HG03060 (cell line): ENCODE data around the gene AKT3.
"Not testable (repeated sequence)": the region's sequence is repeated elsewhere in the genome, so short reads cannot be mapped to it uniquely, and the experiment has no call there.

Experiments used
- ATAC-seq: cut with Tn5 transposase; IDR thresholded peaks from one replicate; pipeline ENCODE4 v1.9.1; 2021; ENCODE audit warnings: low read depth, moderate number of reproducible peaks; ENCODE audit not compliant: unreplicated experiment

Gene AKT3

GRCh38 chr1:243850202-243850451 is at the start of gene AKT3:
Gene AKT3 (minus strand): TSS chr1:243850243. CDS start chr1:243843170, 7,073 bp downstream.
- ATAC-seq = no peak

DNA sequence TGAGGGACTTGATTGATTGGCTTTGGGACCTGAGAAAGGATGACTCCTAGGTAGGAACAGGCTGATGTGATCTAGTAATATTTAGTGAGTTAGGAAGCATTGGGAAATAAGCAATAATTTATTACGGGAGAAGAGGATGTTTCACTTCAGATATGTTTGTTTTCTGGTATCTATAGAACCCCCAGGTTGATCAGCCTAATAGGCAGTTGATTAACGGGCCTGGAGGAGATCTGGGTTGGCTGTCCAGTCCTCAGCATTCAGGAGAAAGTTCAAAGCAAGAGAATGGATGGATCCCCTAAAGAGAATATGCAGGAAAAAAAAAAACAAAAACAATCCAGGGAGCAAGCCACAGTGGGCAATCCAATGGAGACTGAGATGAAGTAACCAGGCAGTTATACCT is 48.2 kb upstream of the AKT3 start:
- no peak for ATAC-seq

- no peak for ATAC-seq
These were observed 46.3 kb upstream of the AKT3 start for GRCh38 chr1:243896313-243896712.

- ATAC-seq = no peak
These were observed 42.4 kb upstream of the AKT3 start for GRCh38 chr1:243892456-243892855.

DNA sequence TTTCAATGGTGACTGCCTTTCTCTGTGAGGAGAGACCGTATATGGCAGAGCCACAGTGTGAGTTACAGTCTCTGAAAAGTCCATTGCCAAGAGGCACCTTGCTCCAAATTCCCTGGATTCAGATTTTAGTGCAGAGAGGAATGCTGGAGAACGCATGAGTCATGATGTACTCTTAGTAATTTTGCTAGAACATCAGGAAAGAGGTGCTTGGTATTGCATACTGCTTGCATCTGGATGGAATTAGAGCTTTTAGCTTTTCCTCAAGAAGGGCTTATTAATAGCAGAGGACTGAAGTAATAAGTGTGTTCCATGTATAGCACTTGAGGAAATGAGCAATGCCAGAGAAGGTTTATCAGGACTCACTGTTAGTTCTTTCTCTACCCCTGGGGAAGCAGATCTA is 40.5 kb upstream of the AKT3 start:
- no peak for ATAC-seq

GRCh38 chr1:243885806-243886205 is 35.8 kb upstream of the AKT3 start:
- no peak for ATAC-seq

DNA sequence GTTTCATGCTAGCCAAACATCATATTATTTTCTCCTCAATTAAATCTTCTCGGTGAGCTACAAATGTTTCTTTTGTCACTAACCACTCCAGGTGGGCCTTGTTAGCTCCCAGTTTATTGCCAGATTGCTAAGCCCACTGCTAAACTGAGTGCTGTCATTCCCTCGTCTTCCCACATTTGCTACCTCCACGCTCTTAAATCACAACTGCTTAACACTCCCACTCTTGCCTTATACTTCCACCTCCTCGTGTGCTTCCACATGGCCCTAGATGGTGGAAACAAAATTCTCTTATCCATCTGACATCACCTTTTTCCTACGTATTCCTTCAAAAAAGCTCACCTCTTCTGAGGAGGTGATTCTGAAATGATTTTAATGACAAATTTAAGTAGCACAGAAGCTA is 34.6 kb upstream of the AKT3 start:
- no peak for ATAC-seq

DNA sequence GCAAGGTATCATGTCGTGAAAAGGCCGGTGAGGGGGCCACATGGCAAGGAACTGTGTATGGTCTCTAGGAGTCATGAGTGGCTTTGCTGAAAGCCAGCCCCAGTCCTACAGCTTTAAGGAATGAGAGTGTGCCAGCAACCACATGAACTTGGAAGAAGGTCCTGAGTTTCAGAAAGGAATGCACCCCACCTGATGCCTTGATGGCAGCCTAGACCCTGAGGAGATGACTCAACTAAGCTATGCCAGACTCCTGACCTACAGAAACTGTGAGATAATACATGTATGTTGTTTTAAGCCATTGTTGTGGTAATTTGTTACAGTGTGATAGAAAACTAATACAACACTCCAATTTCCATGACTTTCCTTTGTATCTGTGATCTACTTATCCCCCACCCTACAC is 33.5 kb upstream of the AKT3 start:
- no peak for ATAC-seq

DNA sequence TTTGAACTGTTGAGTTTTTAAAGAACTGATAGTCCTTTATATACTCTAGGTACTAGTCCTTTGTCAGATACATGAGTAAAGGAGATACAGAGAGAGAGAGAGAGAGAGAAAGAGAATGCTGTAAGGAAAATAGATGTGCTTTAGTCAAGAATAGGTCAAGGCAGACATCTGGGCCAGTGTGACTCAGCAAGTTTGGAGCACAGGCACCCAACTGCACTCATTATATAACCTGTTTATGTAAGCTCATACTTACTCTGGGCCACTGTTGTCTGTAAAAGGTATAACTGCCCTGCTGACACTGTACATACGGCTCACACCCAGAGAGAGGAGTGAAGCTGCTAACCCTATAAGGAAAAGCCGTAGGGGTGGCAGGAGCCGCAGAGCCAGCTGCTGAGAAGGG is 32.2 kb upstream of the AKT3 start:
- ATAC-seq = no peak

GRCh38 chr1:243877058-243877457 is 27.0 kb upstream of the AKT3 start:
- not testable (repeated sequence) for ATAC-seq

GRCh38 chr1:243855616-243856318 is 5.7 kb upstream of the AKT3 start:
- ATAC-seq = no peak

GRCh38 chr1:243851765-243852164 is 1.7 kb upstream of the AKT3 start:
- no peak for ATAC-seq

DNA sequence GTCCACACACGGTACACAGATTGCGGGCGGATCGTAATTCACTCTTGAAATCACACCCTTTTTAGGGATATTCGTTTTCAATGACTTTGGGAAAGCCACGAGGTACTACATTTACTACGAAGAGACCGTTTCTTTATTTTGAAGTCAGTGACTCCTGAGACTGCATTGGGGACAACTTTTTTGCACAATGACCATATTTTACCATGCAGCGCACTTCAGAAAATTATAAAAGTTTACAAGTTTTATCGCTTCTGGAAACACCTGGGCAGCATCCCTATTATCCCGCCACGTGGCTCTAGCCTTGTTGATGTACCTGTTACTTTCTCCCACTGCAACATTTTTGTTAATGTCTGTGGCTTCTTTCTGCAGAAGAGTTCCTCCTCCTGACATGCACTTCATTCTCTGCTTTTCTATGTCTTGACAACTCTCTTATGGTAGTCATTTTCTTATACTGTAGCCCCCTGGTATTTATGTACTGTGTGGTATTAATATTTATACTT is 1.3 kb upstream of the AKT3 start:
- no peak for ATAC-seq

- no peak for ATAC-seq
These were observed 611 bp upstream of the AKT3 start for GRCh38 chr1:243850452-243851256.

DNA sequence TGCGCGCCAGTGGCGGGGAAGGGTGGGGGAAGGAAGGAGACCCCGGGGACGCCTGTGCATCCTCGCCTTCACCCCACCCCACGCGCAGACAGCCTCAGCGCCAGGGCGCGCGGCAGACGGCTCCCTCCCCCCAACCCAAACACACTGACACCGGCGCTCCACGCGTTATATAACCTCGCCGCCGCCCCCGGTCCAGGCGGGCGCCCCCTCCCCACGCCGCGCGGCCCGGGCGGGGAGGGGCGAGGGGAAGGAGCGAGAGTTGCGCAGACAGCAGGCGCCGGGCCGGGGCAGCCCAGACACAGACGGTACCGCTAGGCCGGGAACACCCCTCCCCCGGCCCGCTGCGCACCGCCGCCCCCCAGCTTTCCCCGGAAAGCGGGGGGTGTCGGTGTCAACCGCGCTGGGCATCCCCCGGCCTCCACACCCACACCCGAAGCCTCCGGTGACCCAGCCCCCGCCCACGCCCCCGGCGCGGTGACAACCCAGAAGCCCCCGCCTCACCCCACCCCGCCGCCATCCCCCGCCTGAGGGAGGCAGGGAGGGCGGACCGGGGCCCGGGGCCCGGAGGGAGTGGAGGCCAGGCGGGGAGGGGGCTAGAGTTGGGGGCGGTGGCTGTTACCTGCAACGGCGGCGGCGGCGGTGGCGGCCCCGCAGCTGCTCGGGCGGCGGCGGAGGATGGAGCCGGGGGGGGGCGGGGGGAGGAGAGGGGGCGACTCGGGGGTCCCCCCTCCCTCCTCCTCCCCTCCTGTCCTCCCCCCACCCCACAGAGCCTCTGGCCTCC is 432 bp downstream of the AKT3 start:
- no peak for ATAC-seq

DNA sequence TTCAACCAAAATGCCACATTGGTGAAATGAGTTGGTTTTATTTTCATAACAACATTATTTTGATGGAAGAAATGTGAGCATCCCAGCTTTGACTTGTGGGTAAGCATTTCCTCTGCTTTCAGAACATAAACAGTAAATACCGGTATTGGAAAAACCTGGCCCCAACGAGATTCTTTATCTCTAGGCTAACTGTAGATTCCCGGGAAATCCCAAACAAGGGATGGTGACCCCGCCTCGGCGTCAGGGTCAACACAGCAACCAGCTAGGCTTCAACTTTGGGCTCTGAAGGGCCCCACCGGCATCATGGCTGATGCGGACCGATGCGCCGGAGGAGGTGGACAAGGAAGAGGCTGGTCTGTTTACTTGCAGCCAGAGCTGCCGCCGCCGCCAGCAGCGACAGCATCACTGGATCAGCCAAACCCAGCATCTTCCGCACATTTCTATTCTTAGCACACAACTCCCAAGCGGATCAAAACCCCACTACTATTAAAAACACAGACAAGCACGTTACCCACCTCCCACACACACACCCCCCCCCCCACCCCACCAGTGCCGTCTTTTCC is 1.1 kb downstream of the AKT3 start:
- no peak for ATAC-seq

GRCh38 chr1:243848165-243848857 is 1.7 kb downstream of the AKT3 start:
- no peak for ATAC-seq

DNA sequence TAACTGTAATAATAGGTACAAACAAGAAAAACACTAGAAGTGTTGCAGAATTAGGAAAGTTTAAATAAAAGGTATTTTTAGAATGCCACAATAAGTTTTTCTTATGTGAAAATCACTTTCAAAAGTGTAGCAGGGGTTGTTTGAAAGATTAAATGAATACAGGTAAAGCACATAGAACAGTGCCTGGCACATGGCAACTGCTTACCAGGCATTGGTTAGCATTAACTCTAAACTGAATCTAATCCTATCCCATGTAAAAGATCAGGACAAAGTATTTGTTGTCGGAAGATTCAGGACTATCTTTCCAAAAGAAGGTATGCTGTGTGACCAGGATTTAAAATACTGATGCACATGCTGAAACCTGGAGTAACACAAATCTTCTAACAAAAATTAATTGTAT is 3.3 kb downstream of the AKT3 start:
- ATAC-seq = no peak

GRCh38 chr1:243845888-243846287 is 4.2 kb downstream of the AKT3 start:
- ATAC-seq = no peak

GRCh38 chr1:243844186-243844585 is 5.9 kb downstream of the AKT3 start:
- no peak for ATAC-seq
